Karpas-422 (cell line): ENCODE measurements around the gene NGF. TPM values are rescaled to one million over a fixed set of nuclear protein-coding genes. Genes with fewer than 3 reads are reported as not detected.

Source experiments
- DNase-seq: peaks from one replicate; pipeline ENCODE4 v3.0.0-alpha.2; 2015
- H2AFZ ChIP-seq: fragments of 200-600 bp; sonication (generic); 2 replicates; pipeline ENCODE4 v1.6.1; 2014; ENCODE audit warnings: antibody characterized with exemption, low read length, mixed read lengths
- H3K27ac ChIP-seq: fragments of 200-600 bp; sonication (generic); 2 replicates; pipeline ENCODE4 v1.5.1; 2014; ENCODE audit warnings: mild to moderate bottlenecking, low read length, moderate library complexity
- H3K27me3 ChIP-seq: fragments of 200-600 bp; sonication (generic); 2 replicates; pipeline ENCODE4 v1.6.1; 2014; ENCODE audit warnings: low read length, mixed read lengths
- H3K36me3 ChIP-seq: fragments of 200-600 bp; sonication (generic); 2 replicates; pipeline ENCODE4 v1.6.1; 2014; ENCODE audit warnings: low read length, mixed read lengths; ENCODE audit not compliant: insufficient read depth
- H3K4me1 ChIP-seq: fragments of 200-600 bp; sonication (generic); 2 replicates; pipeline ENCODE4 v1.6.1; 2014; ENCODE audit warnings: mild to moderate bottlenecking, low read length, mixed read lengths
- H3K4me2 ChIP-seq: fragments of 200-600 bp; sonication (generic); 2 replicates; pipeline ENCODE4 v1.6.1; 2014; ENCODE audit warnings: low read length, low read depth, mild to moderate bottlenecking; ENCODE audit not compliant: poor library complexity, severe bottlenecking
- H3K4me3 ChIP-seq: fragments of 200-600 bp; sonication (generic); 2 replicates; pipeline ENCODE4 v1.5.1; 2014; ENCODE audit warnings: mild to moderate bottlenecking, antibody characterized with exemption, low read length, mixed read lengths
- H3K79me2 ChIP-seq: fragments of 200-600 bp; sonication (generic); 2 replicates; pipeline ENCODE4 v1.6.1; 2014; ENCODE audit warnings: mild to moderate bottlenecking, low read length, mixed read lengths
- H3K9ac ChIP-seq: fragments of 200-600 bp; sonication (generic); 2 replicates; pipeline ENCODE4 v1.6.0; 2014; ENCODE audit warnings: low read length
- H3K9me2 ChIP-seq: fragments of 200-600 bp; sonication (generic), shearing (Covaris generic); replicated peaks from 2 replicates; pipeline ENCODE4 v1.6.0; 2014; ENCODE audit warnings: mild to moderate bottlenecking, low read length, moderate library complexity; ENCODE audit not compliant: insufficient read depth
- H3K9me3 ChIP-seq: fragments of 300-700, 200-600 bp; sonication (generic); 2 replicates; pipeline ENCODE4 v1.6.1; 2014; ENCODE audit warnings: low read length, mixed read lengths
- H4K20me1 ChIP-seq: fragments of 200-600 bp; sonication (generic); 2 replicates; pipeline ENCODE4 v1.6.1; 2014; ENCODE audit warnings: mild to moderate bottlenecking, antibody characterized with exemption, low read length, low read depth; ENCODE audit not compliant: insufficient read depth
- total RNA-seq: library from RNA; depleted of rRNA; stranded (reverse); fragments of >200 nt; shearing (Covaris generic); gene quantifications from 2 replicates; pipeline ENCODE4 v1.2.3, GENCODE V29; 2014; ENCODE audit warnings: low replicate concordance

Gene NGF
- total RNA-seq, 1 experiment from 2014 or later, result not detected

GRCh38 chr1:115289940-115290339, 48.1 kb downstream of the NGF start:
- H3K4me1 ChIP-seq, result no peaks in the 10 kb centered on the region
- no peaks in the 10 kb centered on the region for H3K27me3 ChIP-seq
- H3K9me3 ChIP-seq, result no peaks in the 10 kb centered on the region

DNA sequence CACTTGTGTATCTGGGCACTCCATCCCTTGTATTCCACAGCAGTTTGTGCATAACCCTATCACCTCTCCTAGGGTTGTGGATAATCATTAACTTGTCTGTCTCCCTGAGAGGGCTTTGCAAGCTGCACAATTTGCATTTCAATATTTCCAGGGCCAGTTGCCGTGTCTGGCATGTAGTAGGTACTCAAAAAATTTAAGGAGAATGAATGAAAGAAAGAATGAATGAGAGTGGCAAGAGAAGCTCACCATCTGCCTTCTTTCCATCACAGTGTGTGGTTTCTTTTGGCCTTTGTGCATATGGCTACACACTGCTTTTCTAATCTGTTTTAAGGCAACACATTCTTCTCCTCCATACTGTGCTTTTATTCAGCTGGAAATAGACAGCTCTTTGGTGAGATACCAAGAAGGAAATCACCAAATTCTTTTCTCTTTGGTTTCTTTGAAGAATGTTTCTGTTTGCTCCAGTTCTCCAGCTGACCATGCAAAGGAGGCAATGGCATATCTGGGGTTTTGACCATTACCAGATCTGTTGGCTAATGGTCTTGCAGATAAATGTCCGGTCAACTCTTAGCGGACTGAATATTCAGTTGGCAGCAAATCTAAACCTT, 49.4 kb downstream of the NGF start:
- Histone ChIP-seq H2AFZ (no peak overlapping the region), H4K20me1 (no peaks in the 10 kb centered on the region), H3K9ac (no peak overlapping the region), H3K27me3 (no peaks in the 10 kb centered on the region), H3K4me2 (no peak overlapping the region), H3K9me2 (no peaks in the 10 kb centered on the region), H3K9me3 (no peaks in the 10 kb centered on the region), H3K36me3 (no peaks in the 10 kb centered on the region), H3K79me2 (no peaks in the 10 kb centered on the region), H3K27ac (no peak overlapping the region), H3K4me3 (no peak overlapping the region), H3K4me1 (no peaks in the 10 kb centered on the region)
- DNase-seq, result no peak

More at GRCh38 chr1:115289940-115290339, 48.1 kb downstream of the NGF start:
- Histone ChIP-seq H3K79me2 (no peaks in the 10 kb centered on the region), H3K4me2 (no peak overlapping the region), H3K36me3 (no peaks in the 10 kb centered on the region), H4K20me1 (no peaks in the 10 kb centered on the region), H3K9me2 (no peaks in the 10 kb centered on the region), H3K9ac (no peak overlapping the region), H3K27ac (no peak overlapping the region), H2AFZ (no peak overlapping the region), H3K4me3 (no peak overlapping the region)
- DNase-seq, result no peak

DNA sequence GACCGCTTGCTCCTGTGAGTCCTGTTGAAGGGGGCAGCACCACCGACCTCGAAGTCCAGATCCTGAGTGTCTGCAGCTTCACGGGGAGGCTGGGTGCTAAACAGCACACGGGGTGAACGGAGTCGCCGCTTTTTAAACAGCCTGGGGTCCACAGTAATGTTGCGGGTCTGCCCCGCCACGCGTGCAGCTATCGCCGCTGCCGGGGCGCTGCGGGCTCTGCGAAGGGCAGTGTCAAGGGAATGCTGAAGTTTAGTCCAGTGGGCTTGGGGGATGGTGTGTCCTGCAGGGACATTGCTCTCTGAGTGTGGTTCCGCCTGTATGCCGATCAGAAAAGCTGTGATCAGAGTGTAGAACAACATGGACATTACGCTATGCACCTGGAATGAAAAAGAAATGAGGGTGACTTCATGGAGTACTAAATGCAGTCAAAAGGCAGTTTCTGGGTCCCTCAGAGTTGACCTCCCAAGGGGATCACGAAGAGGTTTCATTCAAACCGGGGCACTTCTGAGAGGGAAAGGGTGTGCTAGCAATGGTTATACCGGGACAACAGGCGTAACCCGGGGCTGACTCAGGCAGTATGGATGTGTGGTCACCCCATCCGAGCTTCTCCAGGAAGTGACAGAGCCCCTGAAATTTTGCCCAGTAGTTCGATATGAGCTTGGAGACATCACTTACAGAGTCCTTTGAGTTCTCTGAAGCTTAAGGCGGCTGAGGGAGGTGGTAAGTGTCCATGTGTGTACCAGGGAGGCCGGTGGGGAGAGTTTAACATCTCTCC, 51.4 kb downstream of the NGF start:
- Histone ChIP-seq H3K4me1 (no peaks in the 10 kb centered on the region), H4K20me1 (no peaks in the 10 kb centered on the region), H3K27me3 (no peaks in the 10 kb centered on the region), H3K4me3 (no peak overlapping the region), H3K27ac (no peak overlapping the region), H2AFZ (no peak overlapping the region), H3K9ac (no peak overlapping the region), H3K4me2 (no peak overlapping the region), H3K9me3 (no peaks in the 10 kb centered on the region), H3K36me3 (no peaks in the 10 kb centered on the region), H3K79me2 (no peaks in the 10 kb centered on the region), H3K9me2 (no peaks in the 10 kb centered on the region)
- no peak for DNase-seq

DNA sequence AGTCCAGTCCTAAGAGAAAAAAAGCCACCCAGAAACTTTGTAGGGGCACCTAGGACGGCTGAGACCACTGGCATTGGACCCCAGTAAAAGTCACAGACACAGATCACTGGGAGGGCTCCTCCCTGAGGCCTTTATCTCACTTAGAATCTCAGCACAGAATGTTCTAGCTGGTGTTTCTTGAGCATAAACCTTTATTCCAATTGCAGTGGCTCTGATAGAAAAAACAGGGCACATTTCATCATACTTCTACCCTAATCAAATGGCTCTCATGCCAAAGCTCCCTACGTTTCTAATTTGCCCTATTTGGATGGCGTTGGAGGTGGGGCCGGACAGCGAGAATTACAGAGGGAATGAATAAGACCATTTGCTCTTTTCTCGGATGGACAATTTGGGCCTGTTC, 53.8 kb downstream of the NGF start:
- Histone ChIP-seq H3K27me3 (no peaks in the 10 kb centered on the region), H3K9ac (no peak overlapping the region), H3K9me2 (no peaks in the 10 kb centered on the region), H4K20me1 (no peaks in the 10 kb centered on the region), H3K4me1 (no peaks in the 10 kb centered on the region), H3K36me3 (no peaks in the 10 kb centered on the region), H2AFZ (no peak overlapping the region), H3K4me2 (no peak overlapping the region), H3K79me2 (no peaks in the 10 kb centered on the region), H3K9me3 (no peaks in the 10 kb centered on the region), H3K27ac (no peak overlapping the region), H3K4me3 (no peak overlapping the region)
- no peak for DNase-seq

DNA sequence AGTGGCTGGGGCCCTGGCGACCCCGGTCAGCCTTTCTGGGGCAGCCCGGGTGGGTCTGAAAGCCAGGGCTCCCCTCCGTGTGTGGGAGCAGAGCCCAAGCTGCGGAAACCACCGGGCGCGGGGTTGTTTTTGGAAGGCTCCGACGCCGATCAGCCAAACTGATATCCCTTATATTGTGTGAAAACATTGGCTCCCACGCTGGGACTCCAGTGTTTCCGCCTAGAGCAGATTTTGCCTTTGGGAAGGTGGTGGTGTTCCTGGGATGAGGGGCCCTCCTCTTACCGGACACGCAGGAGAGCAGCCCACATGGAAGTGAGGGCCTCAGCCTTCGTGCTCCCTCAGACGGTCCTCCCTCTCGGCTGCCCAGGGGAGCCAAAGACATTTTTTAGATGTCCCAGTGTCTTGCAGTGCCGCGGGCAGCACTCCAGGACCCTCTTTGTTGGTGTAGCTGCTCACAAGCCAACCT, 54.3 kb downstream of the NGF start:
- DNase-seq, result no peak
- H3K4me3 ChIP-seq, result no peak overlapping the region
- H3K4me2 ChIP-seq, result no peak overlapping the region
- H3K79me2 ChIP-seq, result no peaks in the 10 kb centered on the region
- no peak overlapping the region for H3K9ac ChIP-seq
- no peaks in the 10 kb centered on the region for H3K27me3 ChIP-seq
- no peaks in the 10 kb centered on the region for H3K4me1 ChIP-seq
- H3K27ac ChIP-seq, result no peak overlapping the region
- no peaks in the 10 kb centered on the region for H3K9me2 ChIP-seq
- H3K9me3 ChIP-seq, result no peaks in the 10 kb centered on the region
- H4K20me1 ChIP-seq, result no peaks in the 10 kb centered on the region
- H2AFZ ChIP-seq, result no peak overlapping the region
- H3K36me3 ChIP-seq, result no peaks in the 10 kb centered on the region

DNA sequence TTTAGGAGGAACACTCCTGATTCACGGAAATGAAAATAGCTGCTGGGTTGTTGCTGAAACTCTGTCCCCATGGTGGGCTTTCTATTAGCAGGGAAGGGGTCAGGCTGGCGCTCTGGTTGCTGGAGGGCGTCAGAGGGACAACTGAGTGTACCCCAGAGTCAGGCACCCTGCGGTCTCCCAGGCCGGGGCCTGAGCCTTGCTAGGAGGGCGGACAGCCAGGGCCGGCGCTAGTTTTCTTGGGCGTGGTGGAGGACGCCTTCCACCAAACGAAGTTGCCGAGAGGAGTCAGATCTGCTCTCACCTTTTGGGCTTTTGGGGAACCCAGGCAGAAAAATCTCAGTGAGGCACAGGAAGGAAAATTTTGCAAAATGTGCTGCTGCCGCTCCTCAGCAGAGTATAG, 54.8 kb downstream of the NGF start:
- no peaks in the 10 kb centered on the region for H3K9me2 ChIP-seq
- no peaks in the 10 kb centered on the region for H3K36me3 ChIP-seq
- H2AFZ ChIP-seq, result no peak overlapping the region
- H3K79me2 ChIP-seq, result no peaks in the 10 kb centered on the region
- H3K4me1 ChIP-seq, result no peaks in the 10 kb centered on the region
- no peak for DNase-seq
- no peaks in the 10 kb centered on the region for H3K9me3 ChIP-seq
- H3K9ac ChIP-seq, result no peak overlapping the region
- no peaks in the 10 kb centered on the region for H4K20me1 ChIP-seq
- no peak overlapping the region for H3K4me3 ChIP-seq
- no peak overlapping the region for H3K4me2 ChIP-seq
- H3K27me3 ChIP-seq, result no peaks in the 10 kb centered on the region
- H3K27ac ChIP-seq, result no peak overlapping the region

- H3K9me2 ChIP-seq, result no peaks in the 10 kb centered on the region
- no peak overlapping the region for H3K4me2 ChIP-seq
- no peak overlapping the region for H2AFZ ChIP-seq
- no peak overlapping the region for H3K9ac ChIP-seq
- no peaks in the 10 kb centered on the region for H3K36me3 ChIP-seq
- no peaks in the 10 kb centered on the region for H3K4me1 ChIP-seq
- H3K79me2 ChIP-seq, result no peaks in the 10 kb centered on the region
- DNase-seq, result no peak
- H3K27me3 ChIP-seq, result no peaks in the 10 kb centered on the region
- H3K4me3 ChIP-seq, result no peak overlapping the region
- H4K20me1 ChIP-seq, result no peaks in the 10 kb centered on the region
- no peak overlapping the region for H3K27ac ChIP-seq
- no peaks in the 10 kb centered on the region for H3K9me3 ChIP-seq
Measured at GRCh38 chr1:115282807-115283208, 55.2 kb downstream of the NGF start.

DNA sequence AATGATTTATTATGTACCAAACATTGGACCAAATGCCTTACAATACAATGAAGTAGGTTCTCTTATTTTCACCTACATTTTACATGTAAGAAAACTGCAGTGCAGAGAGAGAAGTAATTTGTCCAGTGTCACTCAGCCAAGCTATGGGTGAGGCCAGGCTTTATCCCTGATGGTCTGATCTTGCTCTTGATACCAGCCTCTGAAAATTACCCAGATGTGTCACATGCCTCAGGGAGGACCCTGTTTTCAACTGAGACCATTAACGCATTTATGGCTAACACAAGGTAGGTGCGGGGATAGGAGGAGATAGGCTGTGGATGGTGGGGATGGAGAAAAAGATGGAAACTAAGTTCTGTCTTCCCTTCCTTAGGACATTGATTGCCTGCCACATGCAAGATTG, 56.9 kb downstream of the NGF start:
- Histone ChIP-seq H4K20me1 (no peaks in the 10 kb centered on the region), H3K9me2 (no peaks in the 10 kb centered on the region), H3K27me3 (no peaks in the 10 kb centered on the region), H3K9me3 (no peaks in the 10 kb centered on the region), H3K4me3 (no peak overlapping the region), H3K4me2 (no peak overlapping the region), H3K4me1 (no peaks in the 10 kb centered on the region), H3K36me3 (no peaks in the 10 kb centered on the region), H3K27ac (no peak overlapping the region), H3K9ac (no peak overlapping the region), H2AFZ (no peak overlapping the region), H3K79me2 (no peaks in the 10 kb centered on the region)
- DNase-seq, result no peak
